A549 (cell line): ENCODE results near the gene BAG3.

Source experiments
- CEBPB ChIP-seq, 2 experiments: fragments of >200 bp in 1 of 2; sonication (Bioruptor Twin) in 1 of 2; formaldehyde crosslinking in 1 of 2; IDR thresholded peaks; 2 replicates each; pipeline ENCODE4 v1.6.1; 2012 to 2016
- CTCF ChIP-seq: fragments of >200 bp; sonication (Bioruptor Twin); formaldehyde crosslinking; IDR thresholded peaks from 3 replicates; pipeline ENCODE4 v1.5.1; 2016
- HDAC2 ChIP-seq: fragments of 200-600 bp; sonication (generic); IDR thresholded peaks from 2 replicates; pipeline ENCODE4 v1.6.1; 2016
- MAZ ChIP-seq: fragments of 150-350 bp; IDR thresholded peaks from 2 replicates; pipeline ENCODE4 v1.6.1; 2014; ENCODE audit warnings: antibody characterized with exemption, low read depth, low read length, borderline replicate concordance
- MYC ChIP-seq: IDR thresholded peaks from 2 replicates; pipeline ENCODE4 v1.6.1; 2012; ENCODE audit warnings: mild to moderate bottlenecking, inconsistent platforms, low read length, improper control_type of control experiment, borderline replicate concordance
- PBX3 ChIP-seq: IDR thresholded peaks from 2 replicates; pipeline ENCODE4 v1.6.1; 2012
- POLR2AphosphoS2 ChIP-seq: conservative IDR thresholded peaks from 2 replicates; pipeline ENCODE4 v1.6.1; 2012; ENCODE audit warnings: low read length, improper control_type of control experiment, inconsistent platforms

- peak; percentile 30; the same call in 1 of the 2 replicates for TF ChIP-seq MYC
- TF ChIP-seq CTCF = peak; percentile 20; the same call in 2 of the 3 replicates
- TF ChIP-seq CEBPB (IDR thresholded peaks at IDR 0.05) = peak in 1 of 2 experiments; percentile 72; a peak in 1 of 4 replicates
- TF ChIP-seq HDAC2 = no peak
- no peak for TF ChIP-seq MAZ
- no peak for TF ChIP-seq POLR2AphosphoS2
- no peak for TF ChIP-seq PBX3
These were observed 16.6 kb downstream of the BAG3 start for GRCh38 chr10:119667562-119668328.
